SK-N-SH (cell line): ENCODE measurements around the gene LRRC66.

Experiments used
- EZH2phosphoT487 ChIP-seq: fragments of 200-600 bp; sonication (generic); IDR thresholded peaks from 2 replicates; pipeline ENCODE4 v1.6.1; 2017; ENCODE audit warnings: low read depth, mixed run types, mild to moderate bottlenecking, antibody characterized with exemption, moderate library complexity, borderline replicate concordance
- FOXJ3 ChIP-seq: sonication (generic); formaldehyde crosslinking; IDR thresholded peaks from 2 replicates; pipeline ENCODE4 v1.5.1; 2020; ENCODE audit warnings: mild to moderate bottlenecking, missing genetic modification reagents
- GABPA ChIP-seq: IDR thresholded peaks from 2 replicates; pipeline ENCODE4 v1.4.0; 2012; ENCODE audit warnings: low read depth, mild to moderate bottlenecking
- MXI1 ChIP-seq: IDR thresholded peaks from 2 replicates; pipeline ENCODE4 v1.6.1; 2012; ENCODE audit warnings: mild to moderate bottlenecking, low read depth, low read length, improper control_type of control experiment
- NFIC ChIP-seq: IDR thresholded peaks from 2 replicates; pipeline ENCODE4 v1.4.0; 2012; ENCODE audit warnings: borderline replicate concordance
- SIN3A ChIP-seq: IDR thresholded peaks from 2 replicates; pipeline ENCODE4 v1.6.1; 2012; ENCODE audit warnings: low read depth, mild to moderate bottlenecking, low read length, moderate library complexity, borderline replicate concordance
- TF ChIP-seq, protein P1 (sequence below): fragments of 200-600 bp; sonication (generic); IDR thresholded peaks from 2 replicates; pipeline ENCODE4 v1.6.1; 2017; ENCODE audit warnings: antibody characterized with exemption, mild to moderate bottlenecking, moderate library complexity

DNA sequence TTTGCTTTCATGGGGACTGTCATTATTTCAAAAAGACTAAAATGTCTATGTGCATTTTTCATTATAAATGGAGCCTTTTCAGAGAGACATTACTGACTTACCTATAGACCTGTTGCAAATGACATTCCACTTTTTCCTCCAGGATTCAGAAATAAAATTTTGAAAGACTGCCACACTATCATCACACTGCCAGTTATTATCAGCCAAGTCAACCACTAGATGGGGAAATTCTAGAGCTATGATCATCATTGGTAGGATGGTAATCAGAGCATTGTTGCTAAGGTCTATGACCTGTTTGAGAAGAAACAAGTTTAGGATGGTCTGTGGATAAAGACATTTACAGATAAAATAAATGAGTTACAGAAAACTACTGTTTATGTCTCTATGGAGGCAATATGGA, 22.5 kb downstream of the LRRC66 start:
- no peak for TF ChIP-seq NFIC
- TF ChIP-seq SIN3A: no peak
- TF ChIP-seq, protein P1, sequence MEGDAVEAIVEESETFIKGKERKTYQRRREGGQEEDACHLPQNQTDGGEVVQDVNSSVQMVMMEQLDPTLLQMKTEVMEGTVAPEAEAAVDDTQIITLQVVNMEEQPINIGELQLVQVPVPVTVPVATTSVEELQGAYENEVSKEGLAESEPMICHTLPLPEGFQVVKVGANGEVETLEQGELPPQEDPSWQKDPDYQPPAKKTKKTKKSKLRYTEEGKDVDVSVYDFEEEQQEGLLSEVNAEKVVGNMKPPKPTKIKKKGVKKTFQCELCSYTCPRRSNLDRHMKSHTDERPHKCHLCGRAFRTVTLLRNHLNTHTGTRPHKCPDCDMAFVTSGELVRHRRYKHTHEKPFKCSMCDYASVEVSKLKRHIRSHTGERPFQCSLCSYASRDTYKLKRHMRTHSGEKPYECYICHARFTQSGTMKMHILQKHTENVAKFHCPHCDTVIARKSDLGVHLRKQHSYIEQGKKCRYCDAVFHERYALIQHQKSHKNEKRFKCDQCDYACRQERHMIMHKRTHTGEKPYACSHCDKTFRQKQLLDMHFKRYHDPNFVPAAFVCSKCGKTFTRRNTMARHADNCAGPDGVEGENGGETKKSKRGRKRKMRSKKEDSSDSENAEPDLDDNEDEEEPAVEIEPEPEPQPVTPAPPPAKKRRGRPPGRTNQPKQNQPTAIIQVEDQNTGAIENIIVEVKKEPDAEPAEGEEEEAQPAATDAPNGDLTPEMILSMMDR: no peak
- TF ChIP-seq EZH2phosphoT487: no peak
- no peak for TF ChIP-seq MXI1
- TF ChIP-seq FOXJ3 (CRISPR knock-in tag): no peak
- no peak for TF ChIP-seq GABPA
